ENCODE measurements around the gene RTL10.

Gene RTL10

DNA sequence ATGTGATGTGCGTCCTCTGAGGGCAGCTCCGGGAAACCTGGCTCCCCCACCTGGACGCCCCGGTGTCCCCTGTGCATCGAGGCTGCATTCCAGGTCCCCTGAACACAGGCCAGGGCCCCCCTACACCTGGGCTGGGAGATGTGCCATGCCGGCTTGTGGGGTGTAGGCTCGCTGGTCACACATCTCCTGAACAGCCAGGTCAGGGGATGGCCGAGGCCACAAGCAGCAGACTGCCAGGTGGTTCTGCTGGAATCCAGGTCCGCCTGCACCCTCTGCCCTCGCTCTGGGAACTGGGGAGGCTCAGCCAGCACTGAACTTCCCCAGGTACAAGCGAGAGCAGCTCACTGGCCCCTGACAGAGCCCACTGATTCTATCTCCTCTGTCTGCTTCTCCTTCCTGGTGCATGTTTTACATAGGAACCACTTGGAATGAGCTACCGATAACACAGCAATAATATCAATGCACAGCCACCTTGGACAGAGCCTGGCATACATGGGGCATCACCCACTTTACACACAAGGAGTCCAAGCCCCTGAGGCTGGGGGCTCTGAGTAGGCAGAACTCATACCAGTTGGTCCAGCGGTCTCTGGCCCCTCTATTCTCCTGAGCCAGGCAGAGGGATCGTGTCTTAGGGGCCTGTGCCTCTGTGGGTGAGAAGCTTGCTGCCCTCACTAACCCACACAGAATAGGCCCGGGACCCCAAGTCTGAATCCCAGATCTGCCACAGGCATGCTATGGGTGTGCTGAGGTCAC lies 47.3 kb downstream of the RTL10 start:
- no peak for DNase-seq

GRCh38 chr22:19806213-19807160 lies 48.2 kb downstream of the RTL10 start:
- DNase-seq: no peak

GRCh38 chr22:19805821-19806212 lies 48.9 kb downstream of the RTL10 start:
- no peak for DNase-seq
